Measurements from ENCODE around the gene PIGU. TPM values are rescaled to one million over a fixed set of nuclear protein-coding genes. Genes with fewer than 3 reads are reported as not detected.

PIGU gene
- polyA plus RNA-seq, 3 donors = 5.8 to 11.3 (median 10.9) TPM

DNA sequence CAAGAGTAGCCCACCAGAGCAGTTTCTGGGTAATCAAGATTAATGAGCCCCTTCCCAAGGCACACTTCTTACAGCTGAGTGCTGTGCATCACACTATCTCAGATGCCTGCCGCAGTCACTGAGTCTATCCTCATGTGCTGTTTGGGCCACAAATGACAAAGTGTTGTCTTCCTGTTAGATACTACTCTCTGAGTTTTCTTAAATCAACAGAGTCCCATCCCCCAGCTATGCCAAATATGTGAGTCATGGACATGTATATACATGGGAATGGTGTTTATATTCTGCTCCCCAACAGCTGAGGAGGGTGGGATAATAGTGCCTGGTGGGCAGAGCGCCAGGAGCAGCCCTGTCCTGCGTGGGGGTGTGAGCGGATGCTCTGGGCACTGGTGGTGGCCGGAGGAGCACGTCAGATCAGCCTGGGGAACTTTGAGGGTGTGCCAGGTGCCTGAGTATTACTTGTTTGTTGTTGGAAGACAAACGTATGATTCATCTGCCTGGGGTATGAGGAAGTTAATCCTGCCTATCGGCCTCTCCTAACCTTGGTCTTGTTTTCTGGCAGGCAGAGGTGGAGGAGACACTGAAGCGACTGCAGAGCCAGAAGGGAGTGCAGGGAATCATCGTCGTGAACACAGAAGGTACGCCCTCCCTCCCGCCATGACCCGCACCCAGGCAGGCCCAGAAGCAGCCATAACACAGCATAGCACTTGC is 151.0 kb downstream of the PIGU start:
- H3K4me1 ChIP-seq (ENCODE audit: control insufficient read depth in 1 of 2, insufficient read depth in 2 of 2, low read length in 2 of 2) = no peaks in the 10 kb centered on the region
- no peak overlapping the region for H3K9ac ChIP-seq (ENCODE audit: insufficient read depth, low read length, poor library complexity, severe bottlenecking)
- no peak for TF ChIP-seq CTCF (IDR thresholded peaks at IDR 0.05)
- no peaks in the 10 kb centered on the region for H3K27me3 ChIP-seq (ENCODE audit: control insufficient read depth in 2 of 2, insufficient read depth in 2 of 2, low read length in 2 of 2)
- H3K4me2 ChIP-seq (replicated peaks; ENCODE audit: extremely low read depth, low read length, poor library complexity, severe bottlenecking) = no peak overlapping the region
- H3K4me3 ChIP-seq (replicated peaks in 1 of 3; ENCODE audit: low read depth in 2 of 3, low read length in 3 of 3) = no peak overlapping the region
- Mint-ChIP-seq H3K27ac (peak overlapping the region in 2 of 7 donors; percentile 69 to 78), H3K4me3 (no peak overlapping the region), H3K27me3 (ENCODE audit: low read depth in 3 of 3) (peaks cover 0 to 2% (median 0%) of the 10 kb centered on the region in 3 donors), H3K4me1 (peaks cover 7% of the 10 kb centered on the region), H3K36me3 (peaks cover 69 to 86% of the 10 kb centered on the region in 2 donors), H3K9me3 (no peaks in the 10 kb centered on the region)
- peak overlapping the region in 1 of 2 donors; percentile 48 for H3K27ac ChIP-seq (ENCODE audit: low read depth in 1 of 2, low read length in 2 of 2)
- peaks cover 86% of the 10 kb centered on the region for H4K20me1 ChIP-seq (ENCODE audit: insufficient read depth, low read length)
- 80% methylated on average over 10 of the region's 14 CpGs for WGBS (ENCODE audit: insufficient coverage)
- no peaks in the 10 kb centered on the region for H3K9me3 ChIP-seq (replicated peaks in 1 of 2; ENCODE audit: control insufficient read depth in 1 of 2, insufficient read depth in 1 of 2, low read length in 2 of 2)
- peak in 1 of 3 donors; percentile 18 for DNase-seq
- H3K79me2 ChIP-seq (ENCODE audit: insufficient read depth, low read length) = peaks cover 52% of the 10 kb centered on the region
- H2AFZ ChIP-seq (ENCODE audit: insufficient read depth, low read depth, low read length, poor library complexity, severe bottlenecking) = no peak overlapping the region
- intact Hi-C loops (cut with micrococcal nuclease) = no loop called here
- peaks cover 48 to 92% of the 10 kb centered on the region in 2 donors for H3K36me3 ChIP-seq (replicated peaks in 1 of 2; ENCODE audit: control insufficient read depth in 1 of 2, insufficient read depth in 2 of 2, low read length in 2 of 2)

- Histone ChIP-seq H2AFZ (ENCODE audit: insufficient read depth, low read depth, low read length, poor library complexity, severe bottlenecking) (no peak overlapping the region), H3K36me3 (replicated peaks in 1 of 2; ENCODE audit: control insufficient read depth in 1 of 2, insufficient read depth in 2 of 2, low read length in 2 of 2) (peaks cover 42 to 90% of the 10 kb centered on the region in 2 donors), H3K4me3 (replicated peaks in 1 of 3; ENCODE audit: low read depth in 2 of 3, low read length in 3 of 3) (no peak overlapping the region), H3K4me2 (replicated peaks; ENCODE audit: extremely low read depth, low read length, poor library complexity, severe bottlenecking) (no peak overlapping the region), H3K27me3 (ENCODE audit: control insufficient read depth in 2 of 2, insufficient read depth in 2 of 2, low read length in 2 of 2) (no peaks in the 10 kb centered on the region), H3K79me2 (ENCODE audit: insufficient read depth, low read length) (peaks cover 58% of the 10 kb centered on the region), H3K4me1 (ENCODE audit: control insufficient read depth in 1 of 2, insufficient read depth in 2 of 2, low read length in 2 of 2) (no peaks in the 10 kb centered on the region), H3K9ac (ENCODE audit: insufficient read depth, low read length, poor library complexity, severe bottlenecking) (no peak overlapping the region), H4K20me1 (ENCODE audit: insufficient read depth, low read length) (peaks cover 85% of the 10 kb centered on the region), H3K9me3 (replicated peaks in 1 of 2; ENCODE audit: control insufficient read depth in 1 of 2, insufficient read depth in 1 of 2, low read length in 2 of 2) (no peaks in the 10 kb centered on the region), H3K27ac (ENCODE audit: low read depth in 1 of 2, low read length in 2 of 2) (peak overlapping the region in 1 of 2 donors; percentile 48)
- Mint-ChIP-seq H3K9me3 (no peaks in the 10 kb centered on the region), H3K36me3 (peaks cover 64 to 85% of the 10 kb centered on the region in 2 donors), H3K27me3 (ENCODE audit: low read depth in 3 of 3) (peaks cover 0 to 2% (median 0%) of the 10 kb centered on the region in 3 donors), H3K4me1 (peaks cover 7% of the 10 kb centered on the region), H3K27ac (peak overlapping the region in 3 of 7 donors; percentile 43 to 59 (median 58)), H3K4me3 (no peak overlapping the region)
- no peak for TF ChIP-seq CTCF (IDR thresholded peaks at IDR 0.05)
- intact Hi-C loops (cut with micrococcal nuclease) = no loop called here
- 100% methylated on average over 1 of the region's 7 CpGs for WGBS (ENCODE audit: insufficient coverage)
- DNase-seq = no peak
These were observed 151.6 kb downstream of the PIGU start for GRCh38 chr20:34525342-34525708.
